HG02610 (cell line): Measurements from ENCODE around the gene MAT1A.
A peak's percentile ranks its signal among the peaks of the same experiment; 100 is the strongest.
"Not testable (repeated sequence)": the region's sequence is repeated elsewhere in the genome, so short reads cannot be mapped to it uniquely, and the experiment has no call there.

Experiments used
- ATAC-seq: cut with Tn5 transposase; IDR thresholded peaks from one replicate; pipeline ENCODE4 v1.9.1; 2021; ENCODE audit warnings: mild to moderate bottlenecking, moderate library complexity; ENCODE audit not compliant: unreplicated experiment

The MAT1A gene

GRCh38 chr10:80265740-80266512 is 23.5 kb downstream of the MAT1A start:
- ATAC-seq = no peak

GRCh38 chr10:80264081-80265056 is 25.1 kb downstream of the MAT1A start:
- ATAC-seq = no peak

- no peak for ATAC-seq
Measured at GRCh38 chr10:80261316-80262030, 28.0 kb downstream of the MAT1A start.

- ATAC-seq = peak; percentile 44
Measured at GRCh38 chr10:80260295-80261243, 28.9 kb downstream of the MAT1A start.

GRCh38 chr10:80259405-80259871 is 30.0 kb downstream of the MAT1A start:
- no peak for ATAC-seq

- not testable (repeated sequence) for ATAC-seq
Measured at GRCh38 chr10:80256798-80257197, 32.7 kb downstream of the MAT1A start.

GRCh38 chr10:80254726-80255125 is 34.7 kb downstream of the MAT1A start:
- ATAC-seq = not testable (repeated sequence)

GRCh38 chr10:80253963-80254271 is 35.5 kb downstream of the MAT1A start:
- ATAC-seq = not testable (repeated sequence)

GRCh38 chr10:80253266-80253962 is 36.0 kb downstream of the MAT1A start:
- ATAC-seq = peak; percentile 75

- ATAC-seq = no peak
Measured at GRCh38 chr10:80252296-80252887, 37.1 kb downstream of the MAT1A start.

GRCh38 chr10:80251703-80252280 is 37.7 kb downstream of the MAT1A start:
- ATAC-seq = not testable (repeated sequence)

GRCh38 chr10:80250399-80250798 is 39.1 kb downstream of the MAT1A start:
- not testable (repeated sequence) for ATAC-seq

GRCh38 chr10:80249906-80250305 is 39.6 kb downstream of the MAT1A start:
- not testable (repeated sequence) for ATAC-seq

- not testable (repeated sequence) for ATAC-seq
Measured at GRCh38 chr10:80247611-80248010, 41.8 kb downstream of the MAT1A start.

- not testable (repeated sequence) for ATAC-seq
Measured at GRCh38 chr10:80244371-80244770, 45.1 kb downstream of the MAT1A start.

GRCh38 chr10:80242341-80242740 is 47.1 kb downstream of the MAT1A start:
- not testable (repeated sequence) for ATAC-seq

- ATAC-seq = not testable (repeated sequence)
Measured at GRCh38 chr10:80236457-80236856, 53.0 kb downstream of the MAT1A start.
